Colonic mucosa (tissue), 4 donors: ENCODE measurements around the gene CDCP1. TPM values are rescaled to one million over a fixed set of nuclear protein-coding genes. Genes with fewer than 3 reads are reported as not detected.

Experiments
- DNase-seq: peaks from one replicate; pipeline ENCODE4 v3.0.0-alpha.2; 2020
- H3K27ac ChIP-seq: fragments of 200-600 bp; one replicate; pipeline ENCODE4 v1.8.0; 2021
- H3K27me3 ChIP-seq: fragments of 200-600 bp; one replicate; pipeline ENCODE4 v1.8.0; 2021
- H3K36me3 ChIP-seq: fragments of 200-600 bp; one replicate; pipeline ENCODE4 v1.8.0; 2021
- H3K4me1 ChIP-seq: fragments of 200-600 bp; one replicate; pipeline ENCODE4 v1.8.0; 2021; ENCODE audit warnings: mild to moderate bottlenecking
- H3K4me3 ChIP-seq: fragments of 200-600 bp; one replicate; pipeline ENCODE4 v1.8.0; 2021
- H3K9ac ChIP-seq, 2 donors: one replicate each; pipeline ENCODE4 v1.7.0; 2013; ENCODE audit warnings: control low read depth in 2 of 2, low read depth in 2 of 2, low read length in 2 of 2
- H3K9me3 ChIP-seq: fragments of 200-600 bp; one replicate; pipeline ENCODE4 v1.8.0; 2021
- CTCF ChIP-seq: fragments of 200-600 bp; IDR thresholded peaks from one replicate; pipeline ENCODE4 v1.8.0; 2022; ENCODE audit warnings: antibody characterized with exemption, mild to moderate bottlenecking
- intact Hi-C: fragments of 100-400 bp; cut with DNase I; formaldehyde crosslinking; loops from one replicate; pipeline ENCODE4 v1.14.1; 2022
- total RNA-seq, 2 donors: library from RNA; stranded (reverse); fragmentation: NEBNext Ultra II Directional in 1 of 2; extraction: Animal tissue kit (Norgen Biotek cat#: 25700) in 1 of 2; gene quantifications; one replicate each; pipeline ENCODE4 v1.2.1, GENCODE V29; 2021
- donor health status: healthy.
- donor health status: DM: no; HTN: no; CAD: no.
- donor health status: DM: no; HTN: no; CAD: no.

Gene CDCP1
- total RNA-seq, 2 donors from 2014 or later = 84.5 to 107 TPM

GRCh38 chr3:45170096-45170495 is 23.9 kb upstream of the CDCP1 start:
- no peak overlapping the region for H3K27ac ChIP-seq
- H3K36me3 ChIP-seq = no peaks in the 10 kb centered on the region
- H3K9ac ChIP-seq = no peak overlapping the region
- no peak overlapping the region for H3K4me3 ChIP-seq
- H3K27me3 ChIP-seq = no peaks in the 10 kb centered on the region
- peaks cover 9% of the 10 kb centered on the region for H3K4me1 ChIP-seq
- no peak for TF ChIP-seq CTCF
- intact Hi-C loops = no loop called here
- no peak for DNase-seq
- H3K9me3 ChIP-seq = no peaks in the 10 kb centered on the region

GRCh38 chr3:45169125-45169904 is 23.1 kb upstream of the CDCP1 start:
- no peaks in the 10 kb centered on the region for H3K9me3 ChIP-seq
- H3K9ac ChIP-seq = no peak overlapping the region
- DNase-seq = no peak
- no peak overlapping the region for H3K4me3 ChIP-seq
- peaks cover 9% of the 10 kb centered on the region for H3K4me1 ChIP-seq
- H3K27ac ChIP-seq = no peak overlapping the region
- intact Hi-C loops = no loop called here
- no peaks in the 10 kb centered on the region for H3K27me3 ChIP-seq
- no peak for TF ChIP-seq CTCF
- no peaks in the 10 kb centered on the region for H3K36me3 ChIP-seq

- H3K4me1 ChIP-seq = peaks cover 9% of the 10 kb centered on the region
- no peaks in the 10 kb centered on the region for H3K9me3 ChIP-seq
- no peak for TF ChIP-seq CTCF
- H3K9ac ChIP-seq = no peak overlapping the region
- H3K36me3 ChIP-seq = no peaks in the 10 kb centered on the region
- H3K27me3 ChIP-seq = no peaks in the 10 kb centered on the region
- intact Hi-C loops = no loop called here
- no peak overlapping the region for H3K4me3 ChIP-seq
- no peak overlapping the region for H3K27ac ChIP-seq
- no peak for DNase-seq
These were observed 22.3 kb upstream of the CDCP1 start for GRCh38 chr3:45168451-45168850.

- intact Hi-C loops = no loop called here
- peak overlapping the region in 1 of 2 donors; percentile 7 for H3K9ac ChIP-seq
- H3K4me3 ChIP-seq = no peak overlapping the region
- TF ChIP-seq CTCF = no peak
- no peaks in the 10 kb centered on the region for H3K9me3 ChIP-seq
- H3K27ac ChIP-seq = peak overlapping the region; percentile 53
- no peaks in the 10 kb centered on the region for H3K27me3 ChIP-seq
- DNase-seq = peak; percentile 91
- H3K36me3 ChIP-seq = no peaks in the 10 kb centered on the region
- H3K4me1 ChIP-seq = peaks cover 9% of the 10 kb centered on the region
These were observed 21.1 kb upstream of the CDCP1 start for GRCh38 chr3:45167011-45167911.

GRCh38 chr3:45166321-45166879 is 20.2 kb upstream of the CDCP1 start:
- H3K4me3 ChIP-seq = no peak overlapping the region
- TF ChIP-seq CTCF = no peak
- no peak overlapping the region for H3K27ac ChIP-seq
- peaks cover 9% of the 10 kb centered on the region for H3K4me1 ChIP-seq
- no peaks in the 10 kb centered on the region for H3K36me3 ChIP-seq
- no peaks in the 10 kb centered on the region for H3K27me3 ChIP-seq
- intact Hi-C loops = no loop called here
- H3K9ac ChIP-seq = no peak overlapping the region
- no peak for DNase-seq
- no peaks in the 10 kb centered on the region for H3K9me3 ChIP-seq
